SK-N-MC (cell line): ENCODE measurements around the gene THADA.

Experiments
- EZH2 ChIP-seq: fragments of 200-600 bp; sonication (generic); IDR thresholded peaks from one replicate; pipeline ENCODE4 v1.6.1; 2017; ENCODE audit warnings: antibody characterized with exemption
- FOXP2 ChIP-seq: optimal IDR thresholded peaks from 2 replicates; pipeline ENCODE3; 2011; ENCODE audit warnings: mild to moderate bottlenecking, moderate library complexity; ENCODE audit not compliant: insufficient read depth; ENCODE audit errors: extremely low read length, control extremely low read depth
- POLR2AphosphoS5 ChIP-seq: IDR thresholded peaks from 2 replicates; pipeline ENCODE4 v1.6.1; 2012; ENCODE audit warnings: mild to moderate bottlenecking, low read depth, low read length, borderline replicate concordance

GRCh38 chr2:43391878-43392215, 204.0 kb downstream of the THADA start:
- no peak for TF ChIP-seq EZH2
- no peak for TF ChIP-seq POLR2AphosphoS5
- no peak for TF ChIP-seq FOXP2
